Gastrocnemius medialis (tissue), 4 donors: ENCODE data around the gene SESTD1. TPM values are rescaled to one million over a fixed set of nuclear protein-coding genes. Genes with fewer than 3 reads are reported as not detected.

Experiments
- ATAC-seq, 2 donors: fragments of 150-250 bp; one replicate each; pipeline ENCODE4 v1.9.1; 2016
- DNase-seq, 2 donors: peaks; one replicate each; pipeline ENCODE4 v3.0.0-alpha.2; 2019
- H3K27ac ChIP-seq, 4 donors: fragments of 200-600 bp; sonication (generic); 1 replicate in 1 of 4; 2 replicates in 3 of 4; pipeline ENCODE4 v1.5.1; 2016 to 2018; ENCODE audit warnings: mild to moderate bottlenecking in 2 of 4, moderate library complexity in 1 of 4
- H3K27me3 ChIP-seq, 3 donors: fragments of 200-600 bp; sonication (generic) in 2 of 3; 1 replicate in 1 of 3; 2 replicates in 2 of 3; pipeline versions ENCODE4 v1.5.1 to v1.6.0; 2016 to 2019; ENCODE audit warnings: mild to moderate bottlenecking in 1 of 3, moderate library complexity in 1 of 3
- H3K36me3 ChIP-seq, 2 donors: fragments of 200-600 bp; sonication (generic) in 1 of 2; one replicate each; pipeline ENCODE4 v1.5.1; 2017 to 2018
- H3K4me1 ChIP-seq, 2 donors: fragments of 200-600 bp; sonication (generic) in 1 of 2; one replicate each; pipeline ENCODE4 v1.5.1; 2016 to 2017; ENCODE audit warnings: mild to moderate bottlenecking in 2 of 2
- H3K4me3 ChIP-seq, 4 donors: fragments of 200-600 bp; sonication (generic) in 3 of 4; 1 replicate in 1 of 4; 2 replicates in 3 of 4; pipeline ENCODE4 v1.5.1; 2016 to 2019; ENCODE audit warnings: mild to moderate bottlenecking in 2 of 4
- H3K9me3 ChIP-seq, 3 donors: fragments of 200-600 bp; sonication (generic) in 2 of 3; 1 replicate in 1 of 3; 2 replicates in 2 of 3; pipeline ENCODE4 v1.5.1; 2016 to 2019
- POLR2A ChIP-seq, 2 donors: fragments of 450-650 bp; IDR thresholded peaks; one replicate each; pipeline ENCODE4 v1.6.1; 2017; ENCODE audit warnings: antibody characterized with exemption in 2 of 2, mild to moderate bottlenecking in 2 of 2, moderate library complexity in 2 of 2
- in situ Hi-C, 4 donors: fragments of 200-750 bp; cut with MboI; loops; one replicate each; pipeline versions ENCODE4 v1.15.0 to v1.8.0; 2017; ENCODE audit warnings: low sequenced_read_pairs in 4 of 4
- intact Hi-C: fragments of 100-400 bp; cut with DNase I; formaldehyde crosslinking; loops from one replicate; pipeline ENCODE4 v1.15.1; 2023; ENCODE audit warnings: low total_unique reads
- total RNA-seq, 4 donors: library from RNA; depleted of rRNA; stranded (reverse); fragments of >200 nt; gene quantifications; one replicate each; pipeline versions ENCODE4 v1.1.0 to v1.2.3, GENCODE V29; 2016
- TF ChIP-seq, protein P1 (sequence below), 5 experiments: fragments of 450-650 bp in 3 of 5; fragments of 200-600 bp in 2 of 5; sonication (generic) in 2 of 5; IDR thresholded peaks in 4 of 5; conservative IDR thresholded peaks in 1 of 5; 1 replicate in 4 of 5; 2 replicates in 1 of 5; pipeline ENCODE4 v1.5.1; 2016 to 2019; ENCODE audit warnings: antibody characterized with exemption in 5 of 5, mild to moderate bottlenecking in 3 of 5, moderate library complexity in 3 of 5

SESTD1 gene
- total RNA-seq, 4 donors from 2014 or later: 4.1 to 11.0 (median 8.6) TPM

DNA sequence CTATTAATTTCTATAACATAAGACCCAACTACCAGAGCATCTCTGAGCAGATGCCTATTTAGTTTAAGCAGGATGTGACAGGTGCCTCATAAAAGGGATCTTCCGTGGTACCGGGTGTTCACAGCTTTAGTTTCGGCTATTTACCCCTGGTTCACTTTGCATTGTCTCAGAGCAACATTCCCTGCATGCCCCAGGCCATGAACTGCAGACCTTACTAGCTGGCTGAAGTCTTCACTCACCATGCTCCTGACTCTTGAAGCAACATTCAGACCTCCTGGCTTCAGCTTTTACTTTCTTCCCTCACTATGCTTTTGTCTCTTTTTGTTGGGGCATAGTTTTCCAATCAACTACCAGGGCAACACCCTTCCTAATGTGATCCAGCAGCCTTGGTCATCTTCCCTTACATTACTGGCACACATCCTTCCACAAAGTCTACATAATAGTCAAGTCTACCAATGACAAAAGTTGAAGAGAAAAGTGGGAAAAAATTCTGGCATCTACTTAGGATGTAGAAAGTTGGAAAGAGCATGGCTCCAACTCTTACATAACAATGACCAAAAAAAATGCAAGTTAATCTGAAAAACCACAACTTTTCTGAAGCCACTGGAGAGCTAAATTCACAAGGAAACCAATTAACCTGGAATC is 99.2 kb downstream of the SESTD1 start:
- ATAC-seq (no peak), DNase-seq (no peak)
- H3K4me3 ChIP-seq: no peak overlapping the region
- H3K9me3 ChIP-seq: no peaks in the 10 kb centered on the region
- H3K4me1 ChIP-seq: no peaks in the 10 kb centered on the region
- intact Hi-C loops: no loop called here
- TF ChIP-seq, protein P1, sequence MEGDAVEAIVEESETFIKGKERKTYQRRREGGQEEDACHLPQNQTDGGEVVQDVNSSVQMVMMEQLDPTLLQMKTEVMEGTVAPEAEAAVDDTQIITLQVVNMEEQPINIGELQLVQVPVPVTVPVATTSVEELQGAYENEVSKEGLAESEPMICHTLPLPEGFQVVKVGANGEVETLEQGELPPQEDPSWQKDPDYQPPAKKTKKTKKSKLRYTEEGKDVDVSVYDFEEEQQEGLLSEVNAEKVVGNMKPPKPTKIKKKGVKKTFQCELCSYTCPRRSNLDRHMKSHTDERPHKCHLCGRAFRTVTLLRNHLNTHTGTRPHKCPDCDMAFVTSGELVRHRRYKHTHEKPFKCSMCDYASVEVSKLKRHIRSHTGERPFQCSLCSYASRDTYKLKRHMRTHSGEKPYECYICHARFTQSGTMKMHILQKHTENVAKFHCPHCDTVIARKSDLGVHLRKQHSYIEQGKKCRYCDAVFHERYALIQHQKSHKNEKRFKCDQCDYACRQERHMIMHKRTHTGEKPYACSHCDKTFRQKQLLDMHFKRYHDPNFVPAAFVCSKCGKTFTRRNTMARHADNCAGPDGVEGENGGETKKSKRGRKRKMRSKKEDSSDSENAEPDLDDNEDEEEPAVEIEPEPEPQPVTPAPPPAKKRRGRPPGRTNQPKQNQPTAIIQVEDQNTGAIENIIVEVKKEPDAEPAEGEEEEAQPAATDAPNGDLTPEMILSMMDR (IDR thresholded peaks at IDR 0.05 in 4 of 5, conservative IDR thresholded peaks at IDR 0.05 in 1 of 5): no peak
- no peak for TF ChIP-seq POLR2A (IDR thresholded peaks at IDR 0.05)
- no peak overlapping the region for H3K27ac ChIP-seq
- in situ Hi-C loops: no loop called here
- H3K36me3 ChIP-seq: peaks cover 0 to 7% of the 10 kb centered on the region in 2 donors
- H3K27me3 ChIP-seq: no peaks in the 10 kb centered on the region

DNA sequence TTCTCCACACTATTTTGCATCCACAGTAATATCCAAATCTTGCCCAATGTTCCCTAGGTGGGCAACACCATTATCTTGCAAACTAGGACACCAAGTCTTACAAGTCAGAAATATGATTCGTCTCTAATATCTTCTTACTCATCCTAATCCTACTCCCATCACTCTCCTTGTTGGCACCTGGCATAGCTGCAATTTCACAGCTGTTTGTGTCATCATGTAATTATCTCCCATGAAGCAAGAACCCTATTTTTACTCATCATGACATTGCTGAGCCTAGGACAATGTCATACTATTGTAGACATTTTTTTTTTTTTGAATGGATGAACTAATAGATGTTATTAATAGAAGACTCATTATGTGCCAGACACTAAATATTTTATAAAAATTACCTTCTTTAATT is 123.4 kb downstream of the SESTD1 start:
- peak overlapping the region in 2 of 4 donors; percentile 2 to 19 for H3K27ac ChIP-seq
- no peaks in the 10 kb centered on the region for H3K9me3 ChIP-seq
- peaks cover 0 to 18% of the 10 kb centered on the region in 2 donors for H3K4me1 ChIP-seq
- DNase-seq: peak in 1 of 2 donors; percentile 58
- in situ Hi-C loops (no loop called here), intact Hi-C loops (no loop called here)
- no peaks in the 10 kb centered on the region for H3K27me3 ChIP-seq
- ATAC-seq: peak; percentile 62 to 95
- TF ChIP-seq, protein P1 (IDR thresholded peaks at IDR 0.05 in 4 of 5, conservative IDR thresholded peaks at IDR 0.05 in 1 of 5): no peak
- no peak for TF ChIP-seq POLR2A (IDR thresholded peaks at IDR 0.05)
- H3K36me3 ChIP-seq: peaks cover 0 to 2% of the 10 kb centered on the region in 2 donors
- H3K4me3 ChIP-seq: no peak overlapping the region

DNA sequence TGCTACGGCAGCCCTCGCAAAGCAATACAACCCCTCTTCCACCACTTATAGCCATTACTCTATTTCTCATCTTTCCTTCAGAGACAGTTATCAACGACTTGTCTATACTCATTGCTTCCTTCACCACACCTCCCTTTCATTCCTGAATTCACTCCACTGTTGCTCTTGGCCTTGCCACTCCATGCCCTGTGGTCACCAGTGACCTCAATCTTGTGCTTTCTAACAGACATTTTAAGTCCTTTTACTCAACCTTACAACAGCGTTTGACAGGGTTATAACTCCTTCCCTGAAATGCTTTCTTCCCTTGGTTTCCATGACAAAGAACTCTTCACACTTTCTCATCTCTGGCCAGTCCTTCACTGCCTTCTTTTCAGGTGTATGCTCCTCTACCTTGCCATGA is 124.1 kb downstream of the SESTD1 start:
- H3K4me1 ChIP-seq: peaks cover 0 to 18% of the 10 kb centered on the region in 2 donors
- H3K9me3 ChIP-seq: no peaks in the 10 kb centered on the region
- no peak overlapping the region for H3K27ac ChIP-seq
- H3K27me3 ChIP-seq: no peaks in the 10 kb centered on the region
- peaks cover 0 to 2% of the 10 kb centered on the region in 2 donors for H3K36me3 ChIP-seq
- intact Hi-C loops (no loop called here), in situ Hi-C loops (no loop called here)
- DNase-seq (no peak), ATAC-seq (no peak)
- TF ChIP-seq, protein P1 (IDR thresholded peaks at IDR 0.05 in 4 of 5, conservative IDR thresholded peaks at IDR 0.05 in 1 of 5): no peak
- no peak for TF ChIP-seq POLR2A (IDR thresholded peaks at IDR 0.05)
- no peak overlapping the region for H3K4me3 ChIP-seq

DNA sequence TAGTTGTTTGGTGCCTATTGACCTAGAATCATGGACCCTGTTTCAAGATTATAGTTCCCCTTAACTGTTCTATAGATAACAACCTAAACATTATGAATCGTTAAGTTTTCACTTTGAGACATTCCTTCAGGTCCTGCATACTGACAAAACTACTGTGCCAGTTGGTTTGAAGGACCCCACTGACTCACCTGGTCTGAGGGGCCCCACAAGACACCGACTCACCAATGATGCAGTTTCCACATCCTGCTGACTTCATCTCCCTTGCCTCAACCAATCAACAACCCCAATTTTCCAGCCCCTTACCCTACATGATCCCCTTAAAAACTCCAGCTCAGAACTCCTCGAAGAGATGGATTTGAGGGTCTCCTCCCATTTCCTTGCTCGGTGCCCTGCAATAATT is 125.1 kb downstream of the SESTD1 start:
- Histone ChIP-seq H3K27ac (no peak overlapping the region), H3K4me3 (no peak overlapping the region), H3K4me1 (peaks cover 0 to 18% of the 10 kb centered on the region in 2 donors), H3K9me3 (no peaks in the 10 kb centered on the region), H3K36me3 (no peaks in the 10 kb centered on the region), H3K27me3 (no peaks in the 10 kb centered on the region)
- ATAC-seq (no peak), DNase-seq (no peak)
- intact Hi-C loops (no loop called here), in situ Hi-C loops (no loop called here)
- TF ChIP-seq POLR2A (IDR thresholded peaks at IDR 0.05): no peak
- TF ChIP-seq, protein P1 (IDR thresholded peaks at IDR 0.05 in 4 of 5, conservative IDR thresholded peaks at IDR 0.05 in 1 of 5): no peak
